SK-N-SH (cell line): ENCODE measurements around the gene PTCH2. TPM values are rescaled to one million over a fixed set of nuclear protein-coding genes. Genes with fewer than 3 reads are reported as not detected.

Source experiments
- CTCF ChIA-PET: fragments of 300-600, 350-600 bp; formaldehyde crosslinking; extraction: SDS; loops from one replicate; lab custom pipeline; 2021; lab: Yijun Ruan, JAX
- POLR2A ChIA-PET: fragments of 350-600 bp; sonication (Branson Sonifier 250); formaldehyde crosslinking; extraction: SDS; loops from one replicate; lab custom pipeline; 2020; ENCODE audit warnings: antibody characterized with exemption, inconsistent platforms; lab: Yijun Ruan, JAX
- DNase-seq: peaks from one replicate; pipeline ENCODE4 v3.0.0; 2012
- H2AFZ ChIP-seq: fragments of 200-600 bp; sonication (generic); 2 replicates; pipeline ENCODE4 v1.8.1; 2016; ENCODE audit warnings: antibody characterized with exemption, mild to moderate bottlenecking, low read depth
- H3F3A ChIP-seq: fragments of 200-600 bp; sonication (generic); replicated peaks from 2 replicates; pipeline ENCODE3; 2016; ENCODE audit warnings: antibody characterized with exemption, mild to moderate bottlenecking; ENCODE audit not compliant: insufficient read depth
- H3K27ac ChIP-seq, 2 experiments: fragments of 200-500 bp in 1 of 2; fragments of 200-600 bp in 1 of 2; sonication (Bioruptor generic) in 1 of 2; sonication (generic), shearing (Covaris generic) in 1 of 2; 2 replicates each; pipeline versions ENCODE4 v1.5.1 to v1.6.1; 2014 to 2016; ENCODE audit warnings: low read depth in 2 of 2, inconsistent platforms in 1 of 2, low read length in 1 of 2, mild to moderate bottlenecking in 1 of 2, mixed read lengths in 1 of 2
- H3K27me3 ChIP-seq: fragments of 200-600 bp; sonication (generic), shearing (Covaris generic); 2 replicates; pipeline ENCODE4 v1.6.1; 2016; ENCODE audit warnings: mixed run types; ENCODE audit not compliant: insufficient read depth
- H3K36me3 ChIP-seq, 2 experiments: fragments of 200-500 bp in 1 of 2; fragments of 200-600 bp in 1 of 2; sonication (Bioruptor generic) in 1 of 2; sonication (generic) in 1 of 2; replicated peaks in 1 of 2; 2 replicates each; pipeline versions ENCODE3 to v1.5.1; 2014 to 2016; ENCODE audit warnings: low read length in 1 of 2, mild to moderate bottlenecking in 1 of 2; ENCODE audit not compliant: insufficient read depth in 2 of 2, control insufficient read depth in 1 of 2
- H3K4me1 ChIP-seq, 2 experiments: fragments of 200-500 bp in 1 of 2; fragments of 200-600 bp in 1 of 2; sonication (Bioruptor generic) in 1 of 2; sonication (generic), shearing (Covaris generic) in 1 of 2; 2 replicates each; pipeline versions ENCODE4 v1.5.1 to v1.6.1; 2014 to 2016; ENCODE audit warnings: low read depth in 1 of 2, low read length in 1 of 2, mixed run types in 1 of 2; ENCODE audit not compliant: insufficient read depth in 2 of 2, control insufficient read depth in 1 of 2
- H3K4me2 ChIP-seq: fragments of 200-600 bp; sonication (generic), shearing (Covaris generic); 2 replicates; pipeline ENCODE4 v1.6.1; 2017; ENCODE audit warnings: mixed run types
- H3K4me3 ChIP-seq, 2 experiments: fragments of 200-500 bp in 1 of 2; fragments of 200-600 bp in 1 of 2; sonication (Bioruptor generic) in 1 of 2; sonication (generic), shearing (Covaris generic) in 1 of 2; 2 replicates each; pipeline versions ENCODE4 v1.5.1 to v1.8.1; 2014 to 2016; ENCODE audit warnings: low read depth in 2 of 2, inconsistent platforms in 1 of 2, low read length in 1 of 2, mild to moderate bottlenecking in 1 of 2, mixed read lengths in 1 of 2, moderate library complexity in 1 of 2
- H3K79me2 ChIP-seq: fragments of 200-600 bp; sonication (generic); 2 replicates; pipeline ENCODE4 v1.8.1; 2017; ENCODE audit warnings: mild to moderate bottlenecking; ENCODE audit not compliant: insufficient read depth
- H3K9ac ChIP-seq: fragments of 200-600 bp; sonication (generic); 2 replicates; pipeline ENCODE4 v1.6.1; 2017; ENCODE audit warnings: mixed run types
- H3K9me2 ChIP-seq: fragments of 200-600 bp; sonication (generic); 2 replicates; pipeline ENCODE4 v1.6.1; 2017; ENCODE audit warnings: mixed run types
- H3K9me3 ChIP-seq: fragments of 200-600 bp; sonication (generic); 2 replicates; pipeline ENCODE4 v1.6.1; 2017; ENCODE audit warnings: mixed run types, mild to moderate bottlenecking, moderate library complexity
- H4K20me1 ChIP-seq: fragments of 200-600 bp; sonication (generic); 2 replicates; pipeline ENCODE4 v1.6.1; 2017; ENCODE audit warnings: mild to moderate bottlenecking, mixed run types; ENCODE audit not compliant: insufficient read depth
- CHD2 ChIP-seq: fragments of 150-350 bp; IDR thresholded peaks from 2 replicates; pipeline ENCODE4 v1.6.1; 2018; ENCODE audit warnings: low read length; ENCODE audit not compliant: partially characterized antibody
- EP300 ChIP-seq, 2 experiments: IDR thresholded peaks; 2 replicates each; pipeline versions ENCODE4 v1.4.0 to v1.6.1; 2012; ENCODE audit warnings: borderline replicate concordance in 1 of 2, low read depth in 1 of 2, low read length in 1 of 2
- EZH2phosphoT487 ChIP-seq: fragments of 200-600 bp; sonication (generic); IDR thresholded peaks from 2 replicates; pipeline ENCODE4 v1.6.1; 2017; ENCODE audit warnings: low read depth, mixed run types, mild to moderate bottlenecking, antibody characterized with exemption, moderate library complexity, borderline replicate concordance
- FOXJ3 ChIP-seq: sonication (generic); formaldehyde crosslinking; IDR thresholded peaks from 2 replicates; pipeline ENCODE4 v1.5.1; 2020; ENCODE audit warnings: mild to moderate bottlenecking, missing genetic modification reagents
- FOXM1 ChIP-seq: IDR thresholded peaks from 2 replicates; pipeline ENCODE4 v1.4.0; 2012; ENCODE audit warnings: low read depth, mild to moderate bottlenecking
- JUND ChIP-seq: IDR thresholded peaks from 2 replicates; pipeline ENCODE4 v1.4.0; 2012
- POLR2AphosphoS5 ChIP-seq: IDR thresholded peaks from 2 replicates; pipeline ENCODE4 v1.6.1; 2012; ENCODE audit warnings: low read depth, low read length
- RCOR1 ChIP-seq: fragments of 150-350 bp; IDR thresholded peaks from 2 replicates; pipeline ENCODE4 v1.6.1; 2017; ENCODE audit warnings: antibody characterized with exemption, low read length
- RFX5 ChIP-seq: IDR thresholded peaks from 2 replicates; pipeline ENCODE4 v1.6.1; 2012; ENCODE audit warnings: mild to moderate bottlenecking, improper control_type of control experiment, low read length
- TCF12 ChIP-seq: IDR thresholded peaks from 2 replicates; pipeline ENCODE4 v1.4.0; 2012
- YY1 ChIP-seq: IDR thresholded peaks from 2 replicates; pipeline ENCODE4 v1.4.0; 2012; ENCODE audit warnings: low read depth, mild to moderate bottlenecking
- WGBS: methylation state at CpG from one replicate; pipeline ENCODE4 v1.1.6; 2017; ENCODE audit warnings: low lambda C conversion rate; 5-methylcytosine and 5-hydroxymethylcytosine counted together
- polyA plus RNA-seq, 3 experiments: library from polyadenylated mRNA; depleted of rRNA; stranded (reverse); fragments of >200 nt; gene quantifications; 2 replicates each; pipeline ENCODE4 v1.2.3, GENCODE V29; 2012
- TF ChIP-seq, protein P1 (sequence below): IDR thresholded peaks from 2 replicates; pipeline ENCODE4 v1.4.0; 2012; ENCODE audit warnings: low read depth, borderline replicate concordance
- TF ChIP-seq, protein P2 (sequence below): IDR thresholded peaks from 2 replicates; pipeline ENCODE4 v1.4.0; 2012; ENCODE audit warnings: low read depth
- TF ChIP-seq, protein P3 (sequence below): fragments of 200-600 bp; sonication (generic); IDR thresholded peaks from 2 replicates; pipeline ENCODE4 v1.6.1; 2017; ENCODE audit warnings: antibody characterized with exemption, mild to moderate bottlenecking, moderate library complexity
- TF ChIP-seq, protein P4 (sequence below): IDR thresholded peaks from 2 replicates; pipeline ENCODE4 v1.4.0; 2012; ENCODE audit warnings: low read depth, borderline replicate concordance

The PTCH2 gene
- polyA plus RNA-seq, 1 of the 3 experiments (the other 2 are of a cell fraction) = 1.2 TPM

DNA sequence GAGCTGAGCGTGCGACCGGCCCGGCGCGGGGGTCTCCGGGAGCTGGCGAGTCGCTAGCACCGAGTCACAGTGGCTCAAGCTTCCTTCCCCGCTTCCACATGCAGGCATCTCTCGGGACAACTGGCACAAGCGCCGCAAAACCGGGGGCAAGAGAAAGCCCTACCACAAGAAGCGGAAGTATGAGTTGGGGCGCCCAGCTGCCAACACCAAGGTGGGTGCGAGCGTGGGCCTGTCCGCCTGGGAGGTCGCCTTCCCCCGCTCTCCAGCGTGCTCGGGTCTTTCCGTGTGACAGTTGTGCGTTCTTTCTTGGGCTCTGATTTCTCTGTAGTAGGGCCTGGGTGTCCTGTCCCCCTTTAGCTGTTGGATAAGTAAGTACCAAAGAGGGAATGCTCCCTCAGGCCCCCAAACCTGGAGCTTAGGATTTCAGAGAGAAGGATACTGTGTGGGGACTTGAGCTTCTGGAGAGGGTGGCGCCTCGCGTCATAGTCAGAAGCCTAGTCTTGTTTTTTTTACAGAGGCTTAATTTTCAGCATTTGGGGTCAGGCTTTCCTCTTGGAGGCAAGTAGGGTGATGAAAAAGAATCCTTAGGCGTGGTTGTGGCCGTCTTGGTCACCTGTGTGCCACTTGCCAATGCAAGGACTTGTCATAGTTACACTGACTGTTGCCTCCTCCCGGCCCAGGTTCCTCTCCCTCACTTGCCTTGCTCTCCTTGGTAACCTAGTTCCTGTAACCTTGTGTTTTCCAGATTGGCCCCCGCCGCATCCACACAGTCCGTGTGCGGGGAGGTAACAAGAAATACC lies 66.9 kb downstream of the PTCH2 start:
- DNase-seq = no peak
- no peaks in the 10 kb centered on the region for H3K27me3 ChIP-seq
- no peak for TF ChIP-seq POLR2AphosphoS5
- no peak for TF ChIP-seq RCOR1
- no peak for TF ChIP-seq FOXM1
- TF ChIP-seq, protein P1, sequence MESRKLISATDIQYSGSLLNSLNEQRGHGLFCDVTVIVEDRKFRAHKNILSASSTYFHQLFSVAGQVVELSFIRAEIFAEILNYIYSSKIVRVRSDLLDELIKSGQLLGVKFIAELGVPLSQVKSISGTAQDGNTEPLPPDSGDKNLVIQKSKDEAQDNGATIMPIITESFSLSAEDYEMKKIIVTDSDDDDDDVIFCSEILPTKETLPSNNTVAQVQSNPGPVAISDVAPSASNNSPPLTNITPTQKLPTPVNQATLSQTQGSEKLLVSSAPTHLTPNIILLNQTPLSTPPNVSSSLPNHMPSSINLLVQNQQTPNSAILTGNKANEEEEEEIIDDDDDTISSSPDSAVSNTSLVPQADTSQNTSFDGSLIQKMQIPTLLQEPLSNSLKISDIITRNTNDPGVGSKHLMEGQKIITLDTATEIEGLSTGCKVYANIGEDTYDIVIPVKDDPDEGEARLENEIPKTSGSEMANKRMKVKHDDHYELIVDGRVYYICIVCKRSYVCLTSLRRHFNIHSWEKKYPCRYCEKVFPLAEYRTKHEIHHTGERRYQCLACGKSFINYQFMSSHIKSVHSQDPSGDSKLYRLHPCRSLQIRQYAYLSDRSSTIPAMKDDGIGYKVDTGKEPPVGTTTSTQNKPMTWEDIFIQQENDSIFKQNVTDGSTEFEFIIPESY = no peak
- TF ChIP-seq, protein P2, sequence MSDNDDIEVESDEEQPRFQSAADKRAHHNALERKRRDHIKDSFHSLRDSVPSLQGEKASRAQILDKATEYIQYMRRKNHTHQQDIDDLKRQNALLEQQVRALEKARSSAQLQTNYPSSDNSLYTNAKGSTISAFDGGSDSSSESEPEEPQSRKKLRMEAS = no peak; the same call in 1 of the 2 replicates
- no peak for TF ChIP-seq EZH2phosphoT487
- TF ChIP-seq TCF12 = no peak
- no peak for TF ChIP-seq CHD2
- no peak for TF ChIP-seq FOXJ3 (CRISPR knock-in tag)
- TF ChIP-seq, protein P3, sequence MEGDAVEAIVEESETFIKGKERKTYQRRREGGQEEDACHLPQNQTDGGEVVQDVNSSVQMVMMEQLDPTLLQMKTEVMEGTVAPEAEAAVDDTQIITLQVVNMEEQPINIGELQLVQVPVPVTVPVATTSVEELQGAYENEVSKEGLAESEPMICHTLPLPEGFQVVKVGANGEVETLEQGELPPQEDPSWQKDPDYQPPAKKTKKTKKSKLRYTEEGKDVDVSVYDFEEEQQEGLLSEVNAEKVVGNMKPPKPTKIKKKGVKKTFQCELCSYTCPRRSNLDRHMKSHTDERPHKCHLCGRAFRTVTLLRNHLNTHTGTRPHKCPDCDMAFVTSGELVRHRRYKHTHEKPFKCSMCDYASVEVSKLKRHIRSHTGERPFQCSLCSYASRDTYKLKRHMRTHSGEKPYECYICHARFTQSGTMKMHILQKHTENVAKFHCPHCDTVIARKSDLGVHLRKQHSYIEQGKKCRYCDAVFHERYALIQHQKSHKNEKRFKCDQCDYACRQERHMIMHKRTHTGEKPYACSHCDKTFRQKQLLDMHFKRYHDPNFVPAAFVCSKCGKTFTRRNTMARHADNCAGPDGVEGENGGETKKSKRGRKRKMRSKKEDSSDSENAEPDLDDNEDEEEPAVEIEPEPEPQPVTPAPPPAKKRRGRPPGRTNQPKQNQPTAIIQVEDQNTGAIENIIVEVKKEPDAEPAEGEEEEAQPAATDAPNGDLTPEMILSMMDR = no peak
- TF ChIP-seq YY1 = no peak
- TF ChIP-seq, protein P4, sequence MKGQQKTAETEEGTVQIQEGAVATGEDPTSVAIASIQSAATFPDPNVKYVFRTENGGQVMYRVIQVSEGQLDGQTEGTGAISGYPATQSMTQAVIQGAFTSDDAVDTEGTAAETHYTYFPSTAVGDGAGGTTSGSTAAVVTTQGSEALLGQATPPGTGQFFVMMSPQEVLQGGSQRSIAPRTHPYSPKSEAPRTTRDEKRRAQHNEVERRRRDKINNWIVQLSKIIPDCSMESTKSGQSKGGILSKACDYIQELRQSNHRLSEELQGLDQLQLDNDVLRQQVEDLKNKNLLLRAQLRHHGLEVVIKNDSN = no peak
- no peak for TF ChIP-seq JUND
- TF ChIP-seq EP300 (IDR thresholded peaks at IDR 0.05; ENCODE audit: borderline replicate concordance in 1 of 2, low read depth in 1 of 2, low read length in 1 of 2) = no peak
- no peak for TF ChIP-seq RFX5
- peaks cover 41% of the 10 kb centered on the region for H4K20me1 ChIP-seq
- no peaks in the 10 kb centered on the region for H3K9me3 ChIP-seq
- under 1% methylated on average over 15 of the region's 36 CpGs for WGBS
- H3K4me2 ChIP-seq = peak overlapping the region; percentile 98
- H2AFZ ChIP-seq = no peak overlapping the region
- H3K4me3 ChIP-seq = peak overlapping the region; percentile 54 to 79
- H3F3A ChIP-seq = peaks cover 59% of the 10 kb centered on the region
- ChIA-PET POLR2A (interaction anchor here (0.6 to 2.5 kb wide), 23 partner anchors 8 to 564 kb away, joined by 3 to 22 read pairs (median 6); partner anchors contain the start of genes ARMH1, BEST4, BTBD19 and EIF2B3), CTCF (interaction anchor here (1.1 to 2.7 kb wide), 8 partner anchors 8 to 45 kb away, joined by 3 to 16 read pairs (median 4); partner anchors contain the start of genes BTBD19, PLK3 and RNU5D-1)
- no peaks in the 10 kb centered on the region for H3K9me2 ChIP-seq
- peaks cover 22 to 52% of the 10 kb centered on the region in 2 experiments for H3K36me3 ChIP-seq
- peaks cover 56% of the 10 kb centered on the region for H3K79me2 ChIP-seq
- H3K27ac ChIP-seq = peak overlapping the region; percentile 84 to 87
- H3K9ac ChIP-seq = peak overlapping the region; percentile 93
- H3K4me1 ChIP-seq = peaks cover 14 to 16% of the 10 kb centered on the region in 2 experiments; a peak in 3 of 4 replicates
